Stimulated activated CD4-positive, alpha-beta T cell treated with anti-CD3 and anti-CD28 coated beads, Interleukin-1b, Interleukin-23, amount 100 ng/mL, for 1 hour (primary cell): ENCODE measurements around the gene CCDC192.

Experiments
- DNase-seq, 2 donors: peaks; one replicate each; pipeline ENCODE4 v3.0.0-alpha.2; 2020; ENCODE audit warnings: low read depth in 2 of 2

CCDC192 gene

GRCh38 chr5:127981498-127981897 is 278.3 kb downstream of the CCDC192 start:
- no peak for DNase-seq

- no peak for DNase-seq
These were observed 282.7 kb downstream of the CCDC192 start for GRCh38 chr5:127985811-127986325.

- no peak for DNase-seq
These were observed 284.4 kb downstream of the CCDC192 start for GRCh38 chr5:127987354-127988145.

- DNase-seq, result no peak
These were observed 285.1 kb downstream of the CCDC192 start for GRCh38 chr5:127988146-127988760.
